Right lung (tissue), 5 donors: ENCODE measurements around the gene SSU72. TPM values are rescaled to one million over a fixed set of nuclear protein-coding genes. Genes with fewer than 3 reads are reported as not detected.
"Not testable (repeated sequence)": the region's sequence is repeated elsewhere in the genome, so short reads cannot be mapped to it uniquely, and the experiment has no call there.

Source experiments
- DNase-seq, 2 donors: peaks; one replicate each; pipeline ENCODE4 v3.0.0-alpha.2; 2013
- polyA plus RNA-seq, 5 donors: library from polyadenylated mRNA; unstranded; fragments of 120-200 nt; gene quantifications; one replicate each; pipeline versions ENCODE4 v1.2.1 to v1.2.3, GENCODE V29; 2013; ENCODE audit warnings: inconsistent platforms in 1 of 5, low replicate concordance in 1 of 5; ENCODE audit not compliant: insufficient read length in 5 of 5, insufficient read depth in 1 of 5

SSU72 gene
- polyA plus RNA-seq, 5 donors, result 61.9 to 99.7 (median 71.7) TPM

DNA sequence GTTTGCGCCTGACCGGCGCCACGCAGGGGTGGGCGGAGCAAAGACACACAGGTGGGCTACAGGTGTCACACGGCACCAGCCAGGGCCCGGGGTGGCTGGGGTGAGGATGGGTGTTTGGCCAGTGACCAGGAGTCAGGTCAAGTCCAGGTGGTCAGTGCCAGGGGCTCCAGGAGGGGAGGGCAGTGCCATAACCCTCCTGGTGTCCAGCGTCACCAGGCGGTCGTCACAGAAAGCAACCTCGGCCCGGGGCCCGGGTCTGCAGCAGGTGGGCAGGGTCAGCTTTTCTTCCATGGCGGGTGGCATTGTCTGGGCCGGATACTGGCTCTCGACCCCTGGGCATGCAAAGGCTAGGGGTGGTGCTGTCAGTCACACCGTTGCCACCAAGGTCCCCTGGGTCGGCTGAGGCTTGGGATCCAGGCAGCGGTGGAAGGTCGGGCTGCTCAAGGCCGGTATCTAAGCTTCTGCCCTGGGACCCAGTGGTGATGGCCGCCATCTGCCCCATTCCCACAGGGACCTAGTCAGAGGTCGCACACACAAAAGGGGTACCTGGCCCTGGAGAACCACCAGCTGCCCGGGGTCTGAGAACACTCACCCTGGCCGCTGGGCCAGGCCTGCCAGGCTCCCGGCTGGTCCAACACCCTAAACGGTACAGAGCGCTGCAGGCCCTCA lies 23.5 kb upstream of the SSU72 start:
- no peak for DNase-seq

DNA sequence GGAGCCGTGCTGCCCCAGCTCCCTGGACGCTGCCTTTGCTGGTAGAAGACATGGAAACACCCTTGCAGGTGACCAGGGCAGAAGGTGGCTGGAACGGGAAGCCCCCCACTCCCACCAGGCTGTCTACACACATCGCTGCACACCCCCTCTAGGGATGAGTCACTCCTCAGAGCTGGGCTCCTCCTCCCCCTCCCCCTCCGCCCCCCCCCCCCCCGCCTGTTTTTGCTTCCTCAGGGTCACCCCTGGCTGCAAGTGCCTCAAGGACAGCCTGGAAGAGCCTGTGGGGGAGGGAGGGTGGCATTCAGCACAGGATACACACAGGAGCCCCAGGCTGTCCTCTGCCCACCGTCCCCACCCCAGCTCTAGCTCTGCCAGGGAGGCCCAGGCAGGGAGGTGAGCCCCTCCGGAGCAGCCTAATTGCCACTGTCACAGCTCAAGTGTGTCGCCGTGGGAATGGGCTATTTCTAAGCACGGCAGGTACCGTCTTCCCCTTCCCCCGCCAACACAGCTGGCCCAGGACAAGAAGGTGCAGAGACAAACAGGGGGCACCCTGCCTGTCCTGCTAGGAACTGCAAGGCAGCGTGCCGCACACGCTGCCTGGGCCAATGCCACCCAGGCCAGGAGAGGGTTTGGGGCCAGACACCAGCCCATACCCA lies 22.7 kb upstream of the SSU72 start:
- DNase-seq, result no peak

DNA sequence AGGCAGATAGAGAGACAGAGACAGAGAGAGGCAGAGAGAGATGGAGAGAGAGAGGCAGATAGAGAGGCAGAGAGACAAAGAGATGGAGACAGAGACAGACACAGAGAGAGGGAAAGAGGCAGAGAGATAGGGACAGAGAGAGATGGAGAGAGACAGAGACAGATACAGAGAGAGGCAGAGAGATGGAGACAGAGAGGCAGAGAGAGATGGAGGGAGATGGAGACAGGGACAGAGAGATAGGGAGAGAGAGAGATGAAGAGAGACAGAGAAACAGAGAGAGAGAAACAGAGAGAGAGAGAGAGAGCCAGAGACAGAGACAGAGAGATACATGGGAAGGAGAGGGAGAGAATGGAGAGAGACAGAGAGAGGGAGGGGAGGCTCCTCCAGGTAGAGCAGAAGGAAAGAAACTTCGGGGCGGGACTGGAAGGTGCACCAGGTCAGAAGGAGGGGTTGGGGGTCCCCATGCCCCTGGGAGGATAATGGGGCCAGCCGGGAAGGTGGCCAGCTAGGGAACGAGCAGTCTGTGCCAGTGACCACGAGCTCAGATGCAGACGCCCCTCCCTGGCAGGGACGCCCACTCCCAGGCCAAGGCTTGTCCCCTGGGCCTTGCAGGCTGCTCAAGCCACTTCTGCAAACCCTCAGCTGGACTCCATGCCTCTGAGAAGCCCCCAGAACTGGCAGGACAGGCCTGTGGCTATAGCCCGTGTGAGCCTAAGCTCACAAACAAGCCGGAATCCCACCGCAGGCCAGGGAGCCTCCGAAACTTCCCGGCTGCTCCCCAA lies 22.0 kb upstream of the SSU72 start:
- DNase-seq, result no peak

DNA sequence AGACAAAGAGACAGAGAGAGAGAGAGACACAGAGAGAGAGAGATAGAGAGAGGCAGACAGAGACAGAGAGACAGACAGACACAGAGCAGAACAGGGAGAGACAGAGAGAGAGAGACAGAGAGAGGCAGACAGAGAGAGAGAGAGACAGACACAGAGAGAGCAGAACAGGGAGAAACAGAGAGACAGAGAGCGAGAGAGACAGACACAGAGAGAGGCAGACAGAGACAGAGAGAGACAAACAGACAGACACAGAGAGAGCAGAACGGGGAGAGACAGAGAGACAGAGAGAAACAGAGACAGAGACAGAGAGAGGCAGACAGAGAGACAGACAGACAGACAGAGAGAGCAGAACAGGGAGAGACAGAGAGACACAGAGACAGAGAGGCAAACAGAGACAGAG lies 20.7 kb upstream of the SSU72 start:
- not testable (repeated sequence) for DNase-seq

DNA sequence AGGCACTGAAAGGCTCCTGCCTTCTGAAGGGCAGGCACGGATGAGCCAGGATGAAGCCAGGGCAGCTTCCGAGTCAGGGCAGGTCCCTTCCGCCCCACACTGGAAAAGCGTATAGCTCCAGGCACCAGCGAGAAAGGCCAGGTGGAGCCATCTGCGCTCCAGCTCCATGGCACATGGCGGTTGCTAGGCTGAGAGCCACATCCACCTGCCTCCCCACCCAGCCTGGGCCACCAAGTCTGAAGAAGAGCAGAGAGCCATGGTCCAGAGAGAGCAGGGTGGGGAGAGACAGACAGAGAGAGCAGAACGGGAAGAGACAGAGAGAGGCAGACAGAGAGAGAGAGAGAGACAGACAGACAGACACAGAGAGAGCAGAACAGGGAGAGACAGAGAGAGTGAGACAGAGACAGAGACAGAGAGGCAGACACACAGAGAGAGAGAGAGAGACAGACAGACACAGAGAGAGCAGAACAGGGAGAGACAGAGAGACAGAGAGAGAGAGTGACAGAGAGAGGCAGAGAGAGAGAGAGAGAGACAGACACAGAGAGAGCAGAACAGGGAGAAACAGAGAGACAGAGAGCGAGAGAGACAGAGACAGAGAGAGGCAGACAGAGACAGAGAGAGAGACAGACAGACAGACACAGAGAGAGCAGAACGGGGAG lies 20.1 kb upstream of the SSU72 start:
- DNase-seq, result no peak

DNA sequence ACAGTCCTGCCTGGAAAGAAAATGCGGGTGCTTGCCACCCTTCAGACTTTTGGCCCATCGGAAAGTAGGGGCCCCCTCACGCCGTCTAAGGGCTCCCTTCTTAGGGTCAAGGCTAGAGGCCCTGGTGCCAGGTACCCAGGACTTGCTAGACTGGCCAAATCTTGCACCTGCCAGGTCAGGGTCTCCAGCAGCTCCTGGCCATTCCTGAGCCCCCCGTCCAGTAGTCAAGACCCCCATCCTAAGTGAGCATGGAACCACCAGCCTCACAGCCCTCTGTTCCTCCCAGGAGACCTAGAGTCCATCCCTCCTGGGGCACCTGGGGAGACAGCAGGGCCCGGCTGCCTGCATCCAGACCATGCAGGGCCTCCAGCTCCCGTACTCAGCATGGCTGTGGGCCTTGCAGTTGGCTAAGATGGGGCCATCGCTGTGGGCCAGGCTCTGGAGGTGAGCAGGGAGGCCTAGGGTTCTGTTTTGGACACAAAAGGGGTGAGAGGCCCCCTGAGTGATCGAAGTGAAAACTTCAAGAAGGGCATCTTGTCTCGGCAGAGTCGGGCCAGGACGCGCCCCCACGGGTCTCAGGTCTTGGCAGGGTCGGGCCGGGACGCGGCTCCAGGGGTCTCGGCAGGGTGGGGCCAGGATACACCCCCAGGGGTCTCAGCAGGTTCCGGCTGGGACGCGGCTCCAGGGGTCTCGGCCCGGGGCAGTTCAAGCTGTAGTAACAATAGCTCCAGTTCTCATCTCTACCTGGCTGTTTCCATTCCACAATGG lies 19.4 kb upstream of the SSU72 start:
- no peak for DNase-seq

DNA sequence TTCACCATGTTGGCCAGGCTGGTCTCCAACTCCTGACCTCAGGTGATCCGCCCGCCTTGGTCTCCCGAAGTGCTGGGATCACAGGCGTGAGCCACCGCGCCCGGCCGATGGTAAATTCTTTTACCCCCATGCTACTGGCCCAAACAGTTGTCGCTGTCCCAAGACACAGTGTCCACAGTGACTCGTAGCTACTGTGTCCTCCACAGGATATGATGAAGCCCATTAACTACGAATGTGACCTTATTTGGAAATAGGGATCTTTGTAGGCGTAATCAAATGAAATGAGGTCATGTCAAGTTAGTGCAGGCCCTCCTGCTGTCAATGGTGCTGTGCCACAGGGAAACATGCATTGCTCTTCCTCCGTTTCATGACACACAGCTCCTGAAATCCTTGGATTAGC lies 16.8 kb upstream of the SSU72 start:
- no peak for DNase-seq

DNA sequence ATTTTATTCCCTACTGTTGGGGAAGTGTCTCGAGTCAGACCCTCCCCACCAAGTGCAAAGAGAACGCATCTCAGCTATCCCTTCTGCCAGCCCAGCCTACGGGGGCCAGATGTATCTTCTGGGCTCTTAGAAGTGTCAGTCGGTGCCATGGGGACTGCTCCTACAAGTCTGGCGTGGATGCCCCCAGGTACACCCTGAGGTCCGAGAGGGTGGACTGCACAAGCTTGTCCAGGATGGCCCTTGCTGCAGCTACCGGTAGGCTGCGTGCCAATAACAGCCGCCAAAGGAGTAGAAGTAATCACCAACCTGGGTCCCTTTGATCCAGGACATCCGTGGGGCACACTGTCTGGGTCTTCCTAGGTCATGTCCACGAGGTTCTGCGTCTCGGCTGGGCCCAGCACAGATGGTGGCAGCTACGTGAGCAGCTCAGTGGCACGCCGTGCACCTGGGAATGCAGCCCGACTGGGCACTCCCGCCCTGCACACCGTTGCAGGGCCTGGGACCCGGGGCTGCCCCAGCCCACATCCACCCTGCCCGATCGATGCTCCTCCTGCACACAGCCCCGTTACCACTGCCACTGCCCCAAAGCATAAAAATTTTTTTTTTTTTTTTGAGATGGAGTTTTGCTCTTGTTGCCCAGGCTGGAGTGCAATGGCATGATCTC lies 8.8 kb upstream of the SSU72 start:
- DNase-seq, result no peak

DNA sequence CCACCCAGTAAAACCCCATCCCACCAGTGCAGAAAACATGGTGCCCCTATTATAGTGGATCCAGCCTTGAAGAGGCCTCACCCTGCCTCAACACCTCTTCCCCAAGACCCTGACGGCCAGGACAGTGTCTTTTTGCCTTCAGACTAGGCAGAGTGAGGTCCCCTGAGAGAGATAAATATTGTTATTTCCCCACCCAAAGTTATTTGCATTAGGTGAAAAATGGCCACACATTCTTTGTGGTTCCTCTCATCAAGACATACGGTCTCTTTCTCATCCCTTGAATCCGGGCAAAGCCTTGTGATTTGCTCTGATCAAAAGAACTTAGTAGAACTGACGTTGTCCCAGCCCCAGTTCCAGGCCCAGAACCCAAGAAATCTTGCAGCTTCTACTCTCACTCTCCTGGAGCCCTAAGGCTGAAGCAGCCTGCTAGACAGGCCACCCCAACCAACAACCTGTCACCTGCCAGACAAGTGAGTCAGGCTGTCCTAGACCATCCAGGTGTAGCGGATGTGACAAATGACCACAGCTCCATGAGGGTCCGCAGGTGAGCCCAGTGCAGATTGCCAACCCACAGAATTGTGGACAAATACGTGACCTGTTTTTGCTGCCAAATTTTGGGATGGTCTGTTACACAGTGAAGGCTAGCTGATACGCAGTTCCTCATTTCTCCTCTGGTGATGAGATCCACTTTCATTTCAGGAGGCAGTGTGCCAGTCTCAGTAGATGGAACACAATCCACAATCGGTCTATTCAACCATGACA lies 8.1 kb upstream of the SSU72 start:
- DNase-seq, result no peak

DNA sequence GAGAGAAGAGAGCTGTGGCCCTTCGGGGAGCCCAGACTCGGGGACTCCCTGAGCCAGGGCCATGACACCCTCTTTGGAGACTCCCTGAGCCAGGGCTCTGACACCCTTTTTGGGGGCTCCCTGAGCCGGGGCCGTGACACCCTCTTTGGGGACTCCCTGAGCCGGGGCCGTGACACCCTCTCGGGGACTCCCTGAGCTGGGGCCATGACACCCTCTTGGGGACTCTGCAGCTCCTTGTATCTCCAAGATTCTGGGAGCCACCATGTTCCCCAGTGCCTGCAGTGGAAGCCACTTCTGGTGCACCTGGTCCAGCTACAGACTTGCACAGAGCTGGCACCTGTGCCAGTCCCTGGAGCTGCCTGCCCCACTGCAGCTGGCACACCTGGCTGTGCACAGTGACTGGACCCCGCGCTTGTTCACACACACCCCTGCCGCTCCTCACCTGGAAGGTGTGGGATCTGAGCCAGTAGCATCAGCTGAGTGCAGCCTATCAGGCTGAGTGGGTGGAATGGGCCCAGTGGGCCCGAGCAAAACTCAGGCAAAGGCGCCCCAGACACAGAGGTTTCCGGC lies 3.8 kb upstream of the SSU72 start:
- DNase-seq, result no peak

DNA sequence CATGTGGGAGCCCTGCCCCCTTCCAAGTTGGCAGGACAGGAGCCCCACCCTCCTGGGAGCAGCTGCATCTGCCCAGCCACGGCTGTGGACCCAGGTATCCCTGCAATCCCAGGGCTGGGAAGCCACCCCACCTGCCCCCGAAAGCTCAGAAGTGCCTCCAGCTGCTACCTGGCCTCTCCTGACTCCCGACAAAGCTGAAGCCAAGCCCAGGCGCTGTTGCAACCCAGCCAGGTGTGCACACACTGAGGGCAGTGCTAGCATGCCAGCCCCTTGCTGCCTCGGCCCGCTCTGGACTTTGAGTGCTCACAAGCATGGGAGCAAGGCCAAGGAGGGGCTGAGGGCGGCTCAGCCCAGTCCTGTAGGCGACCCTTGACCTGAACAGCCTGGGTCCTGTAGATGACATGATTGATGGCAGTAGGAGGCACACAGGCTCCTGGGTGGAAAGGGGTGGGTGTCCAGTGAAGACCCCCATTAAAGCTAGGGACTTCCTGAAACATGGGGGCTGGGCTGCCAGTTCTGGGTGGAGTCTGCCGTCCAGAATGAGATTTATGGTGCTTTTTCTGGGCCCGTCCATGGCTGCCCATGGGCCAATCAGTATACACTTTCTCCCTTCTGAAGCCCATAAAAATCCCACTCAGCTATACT lies 2.8 kb upstream of the SSU72 start:
- DNase-seq, result no peak

DNA sequence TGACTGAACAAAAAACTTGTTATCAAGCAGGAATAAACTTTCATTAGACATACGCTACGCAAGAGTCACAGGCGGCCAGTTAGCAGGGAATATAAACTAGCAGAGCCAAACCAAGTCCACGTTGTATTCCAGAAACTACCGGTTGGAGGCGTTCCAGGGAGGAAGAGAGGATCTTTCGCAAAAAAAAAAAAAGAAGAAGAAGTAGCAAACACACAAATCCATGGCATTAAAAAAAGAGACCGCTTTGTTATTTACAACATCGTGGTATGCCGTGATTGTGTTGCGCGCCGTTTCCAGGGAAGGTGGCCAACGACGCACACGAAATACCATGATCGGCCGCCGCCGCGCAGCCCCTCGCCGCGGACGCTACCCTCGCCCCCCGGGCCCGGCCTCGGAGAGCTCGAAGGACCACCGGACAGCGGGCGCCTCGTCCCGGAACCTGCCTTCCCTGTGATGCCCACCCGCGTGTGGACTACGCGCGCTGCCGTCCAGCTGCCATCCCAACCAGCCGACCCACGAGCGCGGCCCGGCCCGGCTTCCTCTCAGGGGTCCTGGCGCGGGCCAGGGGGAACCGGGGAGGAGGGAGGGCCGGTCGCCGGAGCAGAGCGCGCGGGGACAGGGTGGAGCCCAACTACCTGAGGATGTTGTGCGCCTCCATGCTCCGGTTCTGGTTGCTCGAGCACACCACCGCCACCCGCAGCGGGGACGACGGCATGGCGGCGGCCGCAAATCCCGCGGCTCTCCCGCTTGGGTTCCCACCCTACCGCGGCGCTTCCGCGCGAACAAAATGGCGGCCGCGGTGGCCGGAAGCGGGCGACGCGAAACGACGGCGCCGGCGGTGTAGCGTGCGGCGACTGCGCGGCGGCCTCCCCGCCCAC lies 581 bp downstream of the SSU72 start:
- peak; percentile 50 to 68 for DNase-seq

DNA sequence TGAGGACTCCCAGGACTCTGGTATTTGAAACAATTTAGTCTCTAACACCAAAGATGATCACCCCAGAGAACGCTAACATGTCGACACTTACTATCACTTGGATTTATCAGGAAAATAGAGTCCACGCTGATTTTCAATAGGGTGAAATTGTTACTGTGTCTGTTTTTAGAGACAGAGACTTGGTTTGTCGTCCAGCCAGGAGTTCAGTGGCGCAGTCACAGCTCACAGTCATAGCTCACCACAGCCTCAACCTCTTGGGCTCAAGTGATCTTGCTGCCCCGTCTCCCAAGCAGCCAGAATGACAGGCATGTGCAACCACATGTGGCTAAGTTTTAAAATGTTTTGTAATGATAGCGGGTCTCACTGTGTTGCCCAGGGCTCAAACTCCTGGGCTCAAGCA lies 5.3 kb downstream of the SSU72 start:
- DNase-seq, result no peak

DNA sequence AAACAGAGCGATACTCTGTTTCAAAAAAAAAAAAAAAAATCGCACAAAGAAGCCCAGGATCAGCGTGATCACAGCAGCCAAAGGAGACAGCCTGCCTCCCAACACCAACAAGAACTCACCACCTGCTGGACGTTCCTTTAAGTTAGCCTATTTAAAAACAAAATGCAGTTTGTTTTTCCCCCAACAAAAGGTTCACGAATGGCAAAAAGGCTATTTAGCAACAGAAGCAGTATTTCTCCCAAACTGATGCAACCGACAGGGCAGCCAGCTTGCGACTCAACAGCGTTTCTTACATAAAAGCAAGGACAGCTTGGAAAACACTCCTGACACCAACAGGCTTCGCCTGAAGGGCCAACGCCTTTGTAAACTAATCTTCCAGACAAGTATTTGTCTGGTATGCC lies 6.8 kb downstream of the SSU72 start:
- no peak for DNase-seq

DNA sequence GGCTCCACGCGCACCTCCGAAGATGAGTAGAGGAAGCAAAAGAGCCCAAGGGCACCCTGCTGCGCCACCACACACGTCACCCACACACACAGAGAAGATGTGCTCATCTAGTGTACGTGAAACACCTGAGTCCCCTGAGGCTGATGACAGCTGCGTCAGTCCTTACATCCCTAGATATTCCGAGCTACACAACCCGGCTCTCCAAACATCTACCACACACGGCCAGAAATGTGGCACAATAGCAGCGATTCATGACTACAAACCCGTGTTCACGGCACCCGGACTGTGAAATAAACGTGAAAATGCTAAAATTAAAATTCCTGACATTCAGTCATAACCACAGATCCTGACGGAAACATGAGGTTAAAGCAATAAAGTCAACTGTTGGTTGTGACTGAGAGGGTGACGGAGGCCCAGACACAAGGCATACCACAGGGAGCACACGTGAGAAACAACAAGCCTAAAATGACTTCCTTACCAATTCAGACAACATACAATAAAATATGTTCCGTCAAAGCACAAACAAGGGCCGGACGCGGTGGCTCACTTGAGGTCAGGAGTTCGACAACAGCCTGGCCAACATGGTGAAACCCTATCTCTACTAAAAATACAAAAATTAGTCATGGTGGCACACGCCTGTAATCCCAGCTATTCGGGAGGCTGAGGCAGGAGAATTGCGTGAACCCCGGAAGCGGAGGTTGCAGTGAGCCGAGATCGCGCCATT lies 7.3 kb downstream of the SSU72 start:
- DNase-seq, result no peak

DNA sequence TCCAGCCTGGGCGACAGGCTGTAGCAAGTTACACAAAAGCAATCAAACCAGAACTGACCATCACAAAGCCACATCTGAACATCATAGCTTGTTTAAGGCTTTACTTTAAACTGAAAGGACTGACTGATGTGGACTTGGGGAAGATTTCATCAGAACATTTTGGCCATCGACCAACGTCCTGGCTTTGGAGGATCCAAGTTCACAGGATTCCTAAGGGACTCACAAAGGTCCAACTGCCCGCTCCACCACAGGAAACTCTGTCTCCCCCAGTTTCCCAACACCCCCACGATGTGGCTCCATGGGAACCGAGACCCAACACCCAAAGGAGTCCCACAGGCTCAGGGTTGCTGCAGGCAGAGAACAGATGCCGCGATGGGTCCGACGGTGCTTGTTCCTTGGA lies 9.3 kb downstream of the SSU72 start:
- DNase-seq, result no peak

DNA sequence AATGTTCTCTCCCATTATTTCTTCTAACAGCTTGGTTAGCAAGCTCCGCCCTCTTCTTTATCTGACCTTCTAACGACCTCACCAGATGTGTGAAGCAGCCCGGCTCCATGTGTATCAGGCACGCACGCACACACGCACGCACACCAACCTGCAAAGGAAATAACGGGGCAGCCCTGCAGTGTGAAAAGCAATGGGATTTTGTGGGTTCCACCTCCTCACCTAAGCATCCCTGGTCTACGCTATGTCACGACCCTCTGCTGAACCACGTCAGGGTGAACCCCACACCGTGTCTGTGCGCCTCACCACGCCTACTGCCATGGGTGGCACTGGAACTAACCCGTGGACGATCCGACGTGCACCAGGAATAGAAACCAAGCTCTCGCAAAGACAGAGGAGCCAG lies 10.4 kb downstream of the SSU72 start:
- no peak for DNase-seq

DNA sequence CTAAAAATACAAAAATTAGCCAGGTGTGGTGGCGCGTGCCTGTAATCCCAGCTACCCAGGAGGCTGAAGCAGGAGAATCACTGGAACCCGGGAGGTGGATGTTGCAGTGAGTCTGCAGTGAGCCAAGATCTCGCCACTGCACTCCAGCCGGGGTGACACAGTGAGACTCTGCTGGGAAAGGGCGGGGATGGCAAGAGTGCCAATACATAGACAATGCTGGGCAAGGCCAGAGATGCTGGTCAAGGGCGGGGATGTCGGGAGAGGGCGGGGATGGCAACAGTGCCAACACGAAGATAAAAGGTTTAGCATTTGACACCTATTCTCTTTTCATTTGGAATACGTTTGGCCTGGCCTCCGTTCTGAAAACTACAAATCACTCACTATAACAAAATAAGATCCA lies 11.0 kb downstream of the SSU72 start:
- DNase-seq, result no peak
